ENCODE data around the gene CHN2.

CHN2 gene

GRCh38 chr7:29287366-29287765, 92.8 kb downstream of the CHN2 start:
- no peak overlapping the region for H3K27ac ChIP-seq
- TF ChIP-seq CTCF (IDR thresholded peaks at IDR 0.05) (no peak), ZFX (IDR thresholded peaks at IDR 0.05; ENCODE audit: borderline replicate concordance) (no peak)

GRCh38 chr7:29288181-29289091, 93.9 kb downstream of the CHN2 start:
- no peak overlapping the region for H3K27ac ChIP-seq
- TF ChIP-seq CTCF (IDR thresholded peaks at IDR 0.05) (no peak), ZFX (IDR thresholded peaks at IDR 0.05; ENCODE audit: borderline replicate concordance) (no peak)

GRCh38 chr7:29289156-29290021, 94.8 kb downstream of the CHN2 start:
- no peak for TF ChIP-seq ZFX (IDR thresholded peaks at IDR 0.05; ENCODE audit: borderline replicate concordance)
- no peak for TF ChIP-seq CTCF (IDR thresholded peaks at IDR 0.05)
- H3K27ac ChIP-seq: no peak overlapping the region

- H3K27ac ChIP-seq: no peak overlapping the region
Observed at GRCh38 chr7:29290829-29291228, 96.3 kb downstream of the CHN2 start.

GRCh38 chr7:29291723-29292618, 97.4 kb downstream of the CHN2 start:
- TF ChIP-seq CTCF (IDR thresholded peaks at IDR 0.05) (no peak), ZFX (IDR thresholded peaks at IDR 0.05; ENCODE audit: borderline replicate concordance) (no peak)
- H3K27ac ChIP-seq: no peak overlapping the region

More at GRCh38 chr7:29290829-29291228, 96.3 kb downstream of the CHN2 start:
- no peak for TF ChIP-seq CTCF (IDR thresholded peaks at IDR 0.05)
- TF ChIP-seq ZFX (IDR thresholded peaks at IDR 0.05; ENCODE audit: borderline replicate concordance): no peak

GRCh38 chr7:29292886-29293658, 98.5 kb downstream of the CHN2 start:
- H3K27ac ChIP-seq: no peak overlapping the region
- TF ChIP-seq CTCF (IDR thresholded peaks at IDR 0.05) (no peak), ZFX (IDR thresholded peaks at IDR 0.05; ENCODE audit: borderline replicate concordance) (no peak)

Data from 22Rv1 (cell line).